H1 (cell line): ENCODE data around the gene MECP2. TPM values are rescaled to one million over a fixed set of nuclear protein-coding genes. Genes with fewer than 3 reads are reported as not detected.

Experiments used
- CTCF ChIA-PET: fragments of 300-600 bp; sonication (Branson Sonifier 250); formaldehyde crosslinking; loops from one replicate; lab custom pipeline; 2021; ENCODE audit not compliant: partially characterized antibody; lab: Charles Lee
- POLR2A ChIA-PET: fragments of 300-600 bp; sonication (Branson Sonifier 250); formaldehyde crosslinking; loops from one replicate; lab custom pipeline; 2021; ENCODE audit warnings: inconsistent platforms; ENCODE audit not compliant: partially characterized antibody; lab: Charles Lee
- DNase-seq, 2 experiments: peaks; one replicate each; pipeline versions ENCODE4 v3.0.0 to v3.0.0-alpha.2; 2010 to 2022; ENCODE audit warnings: low spot score in 2 of 2, low read depth in 1 of 2, mixed read lengths in 1 of 2
- FAIRE-seq: peaks from 2 replicates; lab custom pipeline; 2011; peaks lifted over from hg19 to GRCh38; lab: Jason Lieb, UNC
- H2AFZ ChIP-seq: 2 replicates; pipeline ENCODE4 v1.8.1; 2012; ENCODE audit warnings: low read length, inconsistent platforms
- H2AK5ac ChIP-seq: 2 replicates; pipeline ENCODE4 v1.6.1; 2013; ENCODE audit warnings: low read depth, low read length
- H2BK120ac ChIP-seq: replicated peaks from 2 replicates; pipeline ENCODE3; 2013; ENCODE audit warnings: low read depth, low read length, inconsistent platforms
- H2BK12ac ChIP-seq: 2 replicates; pipeline ENCODE4 v1.6.1; 2013; ENCODE audit warnings: low read depth, low read length
- H2BK15ac ChIP-seq: 2 replicates; pipeline ENCODE4 v1.6.1; 2013; ENCODE audit warnings: low read length
- H2BK20ac ChIP-seq: 2 replicates; pipeline ENCODE4 v1.6.1; 2013; ENCODE audit warnings: low read length
- H2BK5ac ChIP-seq: 2 replicates; pipeline ENCODE4 v1.6.1; 2013; ENCODE audit warnings: low read depth, low read length
- H3K14ac ChIP-seq: 2 replicates; pipeline ENCODE4 v1.6.1; 2013; ENCODE audit warnings: inconsistent platforms; ENCODE audit not compliant: insufficient read length
- H3K18ac ChIP-seq: 2 replicates; pipeline ENCODE4 v1.6.1; 2013; ENCODE audit warnings: low read length; ENCODE audit errors: extremely low read depth
- H3K23ac ChIP-seq: 2 replicates; pipeline ENCODE4 v1.6.1; 2013; ENCODE audit warnings: inconsistent platforms; ENCODE audit not compliant: insufficient read length
- H3K23me2 ChIP-seq: 2 replicates; pipeline ENCODE4 v1.6.1; 2013; ENCODE audit warnings: low read depth, low read length
- H3K27ac ChIP-seq: 2 replicates; pipeline ENCODE4 v1.6.1; 2011; ENCODE audit warnings: low read depth, low read length, inconsistent platforms
- H3K27me3 ChIP-seq, 4 experiments: replicated peaks in 1 of 4; 1 replicate in 1 of 4; 2 replicates in 3 of 4; pipeline versions ENCODE4 v1.6.1 to v1.8.1; 2011 to 2013; ENCODE audit warnings: low read length in 3 of 4, mild to moderate bottlenecking in 3 of 4, inconsistent platforms in 2 of 4, mixed read lengths in 2 of 4, moderate library complexity in 1 of 4; ENCODE audit not compliant: control insufficient read depth in 3 of 4, insufficient read depth in 3 of 4; ENCODE audit errors: extremely low read depth in 1 of 4
- H3K36me3 ChIP-seq, 4 experiments: 2 replicates each; pipeline versions ENCODE4 v1.6.1 to v1.8.1; 2011 to 2013; ENCODE audit warnings: mild to moderate bottlenecking in 4 of 4, low read length in 3 of 4, moderate library complexity in 2 of 4, control low read depth in 1 of 4, inconsistent platforms in 1 of 4; ENCODE audit not compliant: insufficient read depth in 4 of 4, control insufficient read depth in 2 of 4
- H3K4ac ChIP-seq: replicated peaks from 2 replicates; pipeline ENCODE3; 2013; ENCODE audit warnings: low read length, low read depth, mixed read lengths, inconsistent platforms; ENCODE audit not compliant: insufficient read length
- H3K4me1 ChIP-seq, 4 experiments: replicated peaks in 1 of 4; 1 replicate in 1 of 4; 2 replicates in 3 of 4; pipeline versions ENCODE4 v1.6.1 to v1.8.1; 2011 to 2013; ENCODE audit warnings: low read length in 3 of 4, inconsistent platforms in 2 of 4, mixed read lengths in 1 of 4; ENCODE audit not compliant: insufficient read depth in 4 of 4, control insufficient read depth in 3 of 4
- H3K4me2 ChIP-seq, 2 experiments: 2 replicates each; pipeline versions ENCODE4 v1.6.1 to v1.8.1; 2011 to 2013; ENCODE audit warnings: low read depth in 2 of 2, low read length in 2 of 2, control low read depth in 1 of 2, inconsistent platforms in 1 of 2, mild to moderate bottlenecking in 1 of 2; ENCODE audit not compliant: insufficient read depth in 1 of 2
- H3K4me3 ChIP-seq, 4 experiments: fragments of 200-600, 300-600 bp in 1 of 4; sonication (generic), shearing (Covaris generic), sonication (Bioruptor Twin) in 1 of 4; 2 replicates each; pipeline versions ENCODE4 v1.5.1 to v1.8.1; 2011 to 2016; ENCODE audit warnings: low read length in 4 of 4, low read depth in 3 of 4, control low read depth in 2 of 4, inconsistent platforms in 2 of 4, mild to moderate bottlenecking in 2 of 4, mixed read lengths in 1 of 4, moderate library complexity in 1 of 4; ENCODE audit not compliant: insufficient read depth in 2 of 4; ENCODE audit errors: extremely low read depth in 1 of 4
- H3K56ac ChIP-seq: replicated peaks from 2 replicates; pipeline ENCODE3; 2013; ENCODE audit warnings: low read depth, mild to moderate bottlenecking, mixed read lengths, low read length, inconsistent platforms; ENCODE audit not compliant: insufficient read length
- H3K79me1 ChIP-seq: 2 replicates; pipeline ENCODE4 v1.6.1; 2013; ENCODE audit warnings: low read depth, low read length, control low read depth
- H3K79me2 ChIP-seq, 2 experiments: 2 replicates each; pipeline versions ENCODE4 v1.6.1 to v1.8.1; 2012 to 2013; ENCODE audit warnings: low read length in 2 of 2, mild to moderate bottlenecking in 2 of 2, inconsistent platforms in 1 of 2; ENCODE audit not compliant: insufficient read depth in 2 of 2, control insufficient read depth in 1 of 2
- H3K9ac ChIP-seq, 4 experiments: replicated peaks in 1 of 4; 1 replicate in 1 of 4; 2 replicates in 3 of 4; pipeline versions ENCODE4 v1.6.1 to v1.8.1; 2011 to 2013; ENCODE audit warnings: low read depth in 3 of 4, low read length in 3 of 4, control low read depth in 2 of 4, mild to moderate bottlenecking in 2 of 4, moderate library complexity in 2 of 4, inconsistent platforms in 1 of 4; ENCODE audit errors: extremely low read depth in 1 of 4
- H3K9me3 ChIP-seq, 2 experiments: 2 replicates each; pipeline versions ENCODE4 v1.6.1 to v1.8.1; 2012 to 2013; ENCODE audit warnings: mild to moderate bottlenecking in 2 of 2, moderate library complexity in 2 of 2, control low read depth in 1 of 2, inconsistent platforms in 1 of 2, low read depth in 1 of 2, low read length in 1 of 2, mixed read lengths in 1 of 2; ENCODE audit not compliant: insufficient read depth in 2 of 2
- H4K20me1 ChIP-seq, 2 experiments: replicated peaks in 1 of 2; 2 replicates each; pipeline versions ENCODE3 to v1.8.1; 2011 to 2013; ENCODE audit warnings: inconsistent platforms in 2 of 2, low read length in 2 of 2, mild to moderate bottlenecking in 1 of 2; ENCODE audit not compliant: insufficient read depth in 2 of 2, control insufficient read depth in 1 of 2
- H4K5ac ChIP-seq: 2 replicates; pipeline ENCODE4 v1.6.1; 2013; ENCODE audit warnings: low read length, low read depth, mixed read lengths, inconsistent platforms; ENCODE audit not compliant: insufficient read length
- H4K8ac ChIP-seq: 2 replicates; pipeline ENCODE4 v1.8.0; 2013; ENCODE audit warnings: mild to moderate bottlenecking, moderate library complexity, low read length, inconsistent platforms; ENCODE audit not compliant: insufficient read depth; ENCODE audit errors: extremely low read depth
- H4K91ac ChIP-seq: replicated peaks from 2 replicates; pipeline ENCODE3; 2013; ENCODE audit warnings: low read length, mixed read lengths, inconsistent platforms; ENCODE audit not compliant: insufficient read length
- ASH2L ChIP-seq: fragments of 200-600, 300-600 bp; sonication (generic); IDR thresholded peaks from one replicate; pipeline ENCODE4 v1.7.1; 2017; ENCODE audit warnings: low read length
- JUN ChIP-seq: IDR thresholded peaks from 2 replicates; pipeline ENCODE4 v1.6.1; 2011; ENCODE audit warnings: low read depth, mild to moderate bottlenecking, improper control_type of control experiment, low read length
- NRF1 ChIP-seq: IDR thresholded peaks from 2 replicates; pipeline ENCODE4 v1.6.1; 2011; ENCODE audit warnings: mild to moderate bottlenecking, low read depth, low read length, improper control_type of control experiment
- RXRA ChIP-seq: IDR thresholded peaks from 2 replicates; pipeline ENCODE4 v1.6.1; 2011; ENCODE audit warnings: low read depth, mild to moderate bottlenecking, low read length, moderate library complexity; ENCODE audit not compliant: insufficient read depth
- SAP30 ChIP-seq: fragments of 300-600 bp; sonication (generic); IDR thresholded peaks from 2 replicates; pipeline ENCODE4 v1.7.1; 2012; ENCODE audit warnings: low read length, moderate library complexity, mild to moderate bottlenecking, inconsistent platforms; ENCODE audit not compliant: insufficient read depth, insufficient replicate concordance
- SP2 ChIP-seq: IDR thresholded peaks from 2 replicates; pipeline ENCODE4 v1.6.1; 2012; ENCODE audit warnings: mild to moderate bottlenecking, low read length, inconsistent platforms
- SRF ChIP-seq: IDR thresholded peaks from 2 replicates; pipeline ENCODE4 v1.6.1; 2011; ENCODE audit warnings: mild to moderate bottlenecking, low read depth, low read length, moderate library complexity
- WGBS, 2 experiments: shearing (Covaris generic) in 1 of 2; methylation state at CpG; one replicate each; pipeline versions ENCODE4 v1.1.6 to v1.1.7; 2013 to 2015; ENCODE audit warnings: low lambda C conversion rate in 2 of 2, mixed read lengths in 2 of 2, inconsistent platforms in 1 of 2, low coverage in 1 of 2, missing lambda C conversion rate in 1 of 2; ENCODE audit not compliant: insufficient replicate concordance in 2 of 2, insufficient coverage in 1 of 2, insufficient read length in 1 of 2; ENCODE audit errors: extremely low coverage in 1 of 2, missing lambda C conversion rate in 1 of 2; 5-methylcytosine and 5-hydroxymethylcytosine counted together
- polyA plus RNA-seq, 7 experiments: library from polyadenylated mRNA; depleted of rRNA in 3 of 7; stranded (reverse) in 5 of 7; unstranded in 2 of 7; fragments of >200 nt in 5 of 7; fragments of 200-250 nt in 2 of 7; gene quantifications; 1 replicate in 5 of 7; 2 replicates in 1 of 7; 4 replicates in 1 of 7; pipeline versions ENCODE4 v1.2.1 to v1.2.3, GENCODE V29; 2011 to 2013; ENCODE audit warnings: missing spikeins in 2 of 7, mixed read lengths in 2 of 7
- total RNA-seq: library from RNA; stranded (reverse); fragmentation: NEBNext Ultra II Directional; extraction: Animal tissue kit (Norgen Biotek cat#: 25700); gene quantifications from 2 replicates; pipeline ENCODE4 v1.2.1, GENCODE V29; 2021

MECP2 gene
- total and polyA plus RNA-seq, 2 of the 8 experiments (the other 6 are each of a cell fraction or from before 2014, with no cell fraction given), result 5.0 to 32.4 TPM

- Histone ChIP-seq H3K79me2 (peaks cover 0 to 18% of the 10 kb centered on the region in 2 experiments; a peak in 2 of 4 replicates), H3K36me3 (peaks cover 0 to 16% (median 7%) of the 10 kb centered on the region in 4 experiments; a peak in 4 of 8 replicates), H4K5ac (no peak overlapping the region), H3K14ac (no peak overlapping the region), H3K56ac (no peak overlapping the region), H2BK5ac (no peak overlapping the region), H3K4me2 (no peak overlapping the region), H4K8ac (no peak overlapping the region; the same call in 1 of the 2 replicates), H2BK20ac (no peak overlapping the region), H3K79me1 (no peaks in the 10 kb centered on the region; the same call in 1 of the 2 replicates), H3K9me3 (no peaks in the 10 kb centered on the region), H2BK120ac (no peak overlapping the region), H3K4ac (no peak overlapping the region), H3K23ac (no peak overlapping the region), H3K27me3 (no peaks in the 10 kb centered on the region), H4K91ac (no peak overlapping the region), H3K23me2 (no peaks in the 10 kb centered on the region), H2BK12ac (no peak overlapping the region), H3K4me3 (no peak overlapping the region), H4K20me1 (peaks cover 0 to 1% of the 10 kb centered on the region in 2 experiments), H2AFZ (no peak overlapping the region), H3K9ac (no peak overlapping the region), H3K27ac (no peak overlapping the region), H2BK15ac (no peak overlapping the region), H2AK5ac (no peak overlapping the region), H3K18ac (no peak overlapping the region), H3K4me1 (peaks cover 3 to 25% (median 12%) of the 10 kb centered on the region in 4 experiments; a peak in 6 of 7 replicates)
- DNase-seq (no peak), FAIRE-seq (no peak)
- 90% methylated on average over 4 of the region's 20 CpGs; no CpG with 5 or more reads in 1 of the 2 experiments for WGBS, 2 experiments
- POLR2A ChIA-PET, result interaction anchor here (0.6 kb wide), 1 partner anchor 460 kb away, joined by 3 read pairs; no protein-coding TSS in a partner anchor
- CTCF ChIA-PET, result interaction anchor here (0.7 to 2.7 kb wide), 8 partner anchors 10 to 45 kb away, joined by 3 to 9 read pairs (median 4); partner anchors contain the start of gene IRAK1
- TF ChIP-seq SAP30, result no peak
- no peak for TF ChIP-seq SRF
- no peak for TF ChIP-seq RXRA
- no peak for TF ChIP-seq JUN
- no peak for TF ChIP-seq NRF1
- TF ChIP-seq ASH2L, result no peak
- TF ChIP-seq SP2, result no peak
Measured at GRCh38 chrX:154030266-154030665, 67.3 kb downstream of the MECP2 start.
